Endothelial cell (in vitro differentiated cells): ENCODE results near the gene NUP58. TPM values are rescaled to one million over a fixed set of nuclear protein-coding genes. Genes with fewer than 3 reads are reported as not detected.
A peak's percentile ranks its signal among the peaks of the same experiment; 100 is the strongest.
"Not testable (repeated sequence)": the region's sequence is repeated elsewhere in the genome, so short reads cannot be mapped to it uniquely, and the experiment has no call there.

Experiments
- DNase-seq: peaks from one replicate; pipeline ENCODE4 v3.0.0; 2021; ENCODE audit warnings: low spot score
- H3K27ac Mint-ChIP-seq: one replicate; pipeline ENCODE4 v1.8.0; 2021; ENCODE audit warnings: mixed read lengths, inconsistent platforms; ENCODE audit not compliant: unreplicated experiment
- H3K27me3 Mint-ChIP-seq: one replicate; pipeline ENCODE4 v1.8.0; 2021; ENCODE audit warnings: mild to moderate bottlenecking, moderate library complexity, mixed read lengths, inconsistent platforms; ENCODE audit not compliant: unreplicated experiment
- H3K36me3 Mint-ChIP-seq: one replicate; pipeline ENCODE4 v1.8.0; 2021; ENCODE audit warnings: mild to moderate bottlenecking, low read depth, mixed read lengths, inconsistent platforms; ENCODE audit not compliant: unreplicated experiment
- H3K4me1 Mint-ChIP-seq: one replicate; pipeline ENCODE4 v1.8.0; 2021; ENCODE audit warnings: mild to moderate bottlenecking, mixed read lengths, inconsistent platforms; ENCODE audit not compliant: unreplicated experiment
- H3K4me3 Mint-ChIP-seq: one replicate; pipeline ENCODE4 v1.8.0; 2021; ENCODE audit warnings: mild to moderate bottlenecking, mixed read lengths, inconsistent platforms; ENCODE audit not compliant: unreplicated experiment
- H3K9me3 Mint-ChIP-seq: one replicate; pipeline ENCODE4 v1.8.0; 2021; ENCODE audit warnings: mixed read lengths, inconsistent platforms; ENCODE audit not compliant: unreplicated experiment
- CTCF ChIP-seq: fragments of 200-600 bp; sonication (generic); IDR thresholded peaks from one replicate; pipeline ENCODE4 v1.5.0; 2021; ENCODE audit warnings: antibody characterized with exemption; ENCODE audit not compliant: unreplicated experiment
- total RNA-seq: library from RNA; stranded (reverse); fragmentation: NEBNext Ultra II Directional; extraction: Animal tissue kit (Norgen Biotek cat#: 25700); gene quantifications from one replicate; pipeline ENCODE4 v1.2.1, GENCODE V29; 2021; ENCODE audit not compliant: unreplicated experiment

Gene NUP58
- total RNA-seq, 1 donor from 2014 or later: 49.9 TPM

DNA sequence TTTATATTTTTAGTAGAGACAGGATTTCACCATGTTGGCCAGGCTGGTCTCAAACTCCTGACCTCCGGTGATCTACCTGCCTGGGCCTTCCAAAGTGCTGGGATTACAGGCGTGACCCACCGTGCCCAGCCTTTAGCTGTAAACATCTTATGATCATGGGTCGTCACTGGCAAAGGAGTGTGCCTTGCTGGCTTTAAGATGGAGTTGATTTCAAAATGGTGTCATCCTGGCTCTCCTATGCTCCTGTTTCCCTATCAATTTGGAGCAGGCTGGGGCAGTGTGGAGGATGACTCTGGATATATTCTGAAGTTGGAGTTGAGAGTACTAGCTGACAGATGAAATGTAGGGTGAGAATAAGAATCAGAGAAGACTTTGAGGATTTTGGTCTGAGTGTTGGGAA lies 51.9 kb downstream of the NUP58 start:
- TF ChIP-seq CTCF: no peak
- no peak overlapping the region for H3K4me3 Mint-ChIP-seq
- no peak for DNase-seq
- H3K27me3 Mint-ChIP-seq: peaks cover 7% of the 10 kb centered on the region
- H3K4me1 Mint-ChIP-seq: peaks cover 15% of the 10 kb centered on the region
- H3K36me3 Mint-ChIP-seq: no peaks in the 10 kb centered on the region
- no peak overlapping the region for H3K27ac Mint-ChIP-seq
- no peaks in the 10 kb centered on the region for H3K9me3 Mint-ChIP-seq

DNA sequence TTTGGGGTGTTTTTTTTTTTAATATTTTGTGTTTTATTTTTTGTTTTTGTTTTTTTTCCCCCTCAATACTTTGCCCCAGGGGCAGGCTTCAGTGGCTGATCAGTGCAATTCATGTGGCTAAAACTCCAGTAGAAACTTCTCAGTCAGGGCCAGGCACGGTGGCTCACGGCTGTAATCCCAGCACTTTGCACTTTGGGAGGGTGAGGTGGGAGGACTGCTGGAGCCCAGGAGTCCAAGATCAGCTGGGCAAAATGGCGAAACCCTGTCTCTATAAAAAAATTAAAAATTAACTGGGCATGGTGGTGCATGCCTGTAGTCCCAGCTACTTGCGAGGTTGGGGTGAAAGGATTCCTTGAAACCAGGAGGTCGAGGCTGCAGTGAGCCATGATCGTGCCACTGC lies 53.0 kb downstream of the NUP58 start:
- no peak for DNase-seq
- Mint-ChIP-seq H3K9me3 (no peaks in the 10 kb centered on the region), H3K36me3 (no peaks in the 10 kb centered on the region), H3K4me1 (peaks cover 15% of the 10 kb centered on the region), H3K4me3 (no peak overlapping the region), H3K27ac (no peak overlapping the region), H3K27me3 (peaks cover 7% of the 10 kb centered on the region)
- no peak for TF ChIP-seq CTCF

- H3K27me3 Mint-ChIP-seq, H3K36me3 Mint-ChIP-seq, H3K9me3 Mint-ChIP-seq, H3K27ac Mint-ChIP-seq, DNase-seq, H3K4me3 Mint-ChIP-seq, H3K4me1 Mint-ChIP-seq: not testable (repeated sequence)
These were observed 59.0 kb downstream of the NUP58 start for GRCh38 chr13:25360443-25360842.

- Mint-ChIP-seq H3K9me3 (no peaks in the 10 kb centered on the region), H3K36me3 (no peaks in the 10 kb centered on the region), H3K4me1 (no peaks in the 10 kb centered on the region), H3K27me3 (no peaks in the 10 kb centered on the region), H3K27ac (no peak overlapping the region), H3K4me3 (no peak overlapping the region)
- no peak for DNase-seq
- no peak for TF ChIP-seq CTCF
These were observed 64.4 kb downstream of the NUP58 start for GRCh38 chr13:25365720-25366235.

- Mint-ChIP-seq H3K27me3 (peaks cover 20% of the 10 kb centered on the region), H3K9me3 (no peaks in the 10 kb centered on the region), H3K4me1 (peaks cover 10% of the 10 kb centered on the region), H3K27ac (peak overlapping the region; percentile 24), H3K4me3 (peak overlapping the region; percentile 92), H3K36me3 (peaks cover 7% of the 10 kb centered on the region)
- no peak for TF ChIP-seq CTCF
- DNase-seq: no peak
These were observed 69.9 kb downstream of the NUP58 start for GRCh38 chr13:25371158-25371874.
